Testis (tissue), 2 donors: Measurements from ENCODE around the gene CRISP1.

ENCODE experiments used
- CTCF ChIP-seq, 3 experiments: fragments of 450-650 bp in 2 of 3; fragments of 200-600 bp in 1 of 3; sonication (generic) in 1 of 3; IDR thresholded peaks; one replicate each; pipeline ENCODE4 v1.5.1; 2016 to 2019; ENCODE audit warnings: antibody characterized with exemption in 3 of 3, mild to moderate bottlenecking in 2 of 3, moderate library complexity in 1 of 3
- POLR2A ChIP-seq: fragments of 450-650 bp; IDR thresholded peaks from one replicate; pipeline ENCODE4 v1.6.1; 2017; ENCODE audit warnings: antibody characterized with exemption, mild to moderate bottlenecking, moderate library complexity

- TF ChIP-seq CTCF (IDR thresholded peaks at IDR 0.05): no peak
- TF ChIP-seq POLR2A: no peak
Observed at GRCh38 chr6:49868951-49869529, 2.7 kb upstream of the CRISP1 start.
